NCI-H2029 (cell line): ENCODE data around the gene PPP2R2B.
A peak's percentile ranks its signal among the peaks of the same experiment; 100 is the strongest.
"Not testable (repeated sequence)": the region's sequence is repeated elsewhere in the genome, so short reads cannot be mapped to it uniquely, and the experiment has no call there.

Source experiments
- DNase-seq: peaks from one replicate; lab custom pipeline; 2025; lab: John Stamatoyannopoulos, UW

PPP2R2B gene

GRCh38 chr5:146652547-146652946, 226.0 kb downstream of the PPP2R2B start:
- no peak for DNase-seq

GRCh38 chr5:146647656-146648199, 230.8 kb downstream of the PPP2R2B start:
- DNase-seq = peak; percentile 80

GRCh38 chr5:146646441-146646840, 232.1 kb downstream of the PPP2R2B start:
- DNase-seq = no peak

GRCh38 chr5:146645342-146645741, 233.2 kb downstream of the PPP2R2B start:
- peak; percentile 80 for DNase-seq

GRCh38 chr5:146644831-146645230, 233.7 kb downstream of the PPP2R2B start:
- DNase-seq = peak; percentile 81

- DNase-seq = no peak
These were observed 234.8 kb downstream of the PPP2R2B start for GRCh38 chr5:146643776-146644175.

GRCh38 chr5:146642410-146642809, 236.1 kb downstream of the PPP2R2B start:
- no peak for DNase-seq

GRCh38 chr5:146641941-146642340, 236.6 kb downstream of the PPP2R2B start:
- DNase-seq = no peak

- DNase-seq = no peak
These were observed 238.2 kb downstream of the PPP2R2B start for GRCh38 chr5:146640285-146640896.

GRCh38 chr5:146635443-146635842, 243.1 kb downstream of the PPP2R2B start:
- DNase-seq = no peak

GRCh38 chr5:146633323-146633764, 245.2 kb downstream of the PPP2R2B start:
- DNase-seq = peak; percentile 37

GRCh38 chr5:146632620-146633322, 245.8 kb downstream of the PPP2R2B start:
- DNase-seq = peak; percentile 54

GRCh38 chr5:146630472-146630871, 248.1 kb downstream of the PPP2R2B start:
- peak; percentile 19 for DNase-seq

GRCh38 chr5:146628950-146629349, 249.6 kb downstream of the PPP2R2B start:
- DNase-seq = no peak

GRCh38 chr5:146626936-146627335, 251.6 kb downstream of the PPP2R2B start:
- no peak for DNase-seq

GRCh38 chr5:146624179-146624578, 254.4 kb downstream of the PPP2R2B start:
- no peak for DNase-seq

GRCh38 chr5:146623666-146624065, 254.9 kb downstream of the PPP2R2B start:
- DNase-seq = no peak

- no peak for DNase-seq
These were observed 255.5 kb downstream of the PPP2R2B start for GRCh38 chr5:146623009-146623408.

GRCh38 chr5:146622391-146622790, 256.2 kb downstream of the PPP2R2B start:
- no peak for DNase-seq

GRCh38 chr5:146620669-146621051, 257.9 kb downstream of the PPP2R2B start:
- no peak for DNase-seq

GRCh38 chr5:146620031-146620668, 258.4 kb downstream of the PPP2R2B start:
- DNase-seq = no peak

- DNase-seq = no peak
These were observed 260.1 kb downstream of the PPP2R2B start for GRCh38 chr5:146618434-146618833.

- not testable (repeated sequence) for DNase-seq
These were observed 268.8 kb downstream of the PPP2R2B start for GRCh38 chr5:146609731-146610130.
